Activated CD4-positive, alpha-beta T cell treated with anti-CD3 and anti-CD28 coated beads for 36 hours (primary cell): ENCODE measurements around the gene SMOC1. TPM values are rescaled to one million over a fixed set of nuclear protein-coding genes. Genes with fewer than 3 reads are reported as not detected.

Experiments
- ATAC-seq: fragments of 200-7000 bp; cut with Tn5 transposase; one replicate; pipeline ENCODE4 v1.10.0; 2021; ENCODE audit warnings: mild to moderate bottlenecking, moderate library complexity
- CTCF ChIA-PET: fragments of 350-600 bp; sonication (Branson Sonifier 250); formaldehyde crosslinking; loops from one replicate; lab custom pipeline; 2021; ENCODE audit warnings: antibody characterized with exemption; lab: Charles Lee
- POLR2A ChIA-PET: fragments of 350-600 bp; sonication (Branson Sonifier 250); formaldehyde crosslinking; loops from one replicate; lab custom pipeline; 2021; ENCODE audit warnings: antibody characterized with exemption, inconsistent platforms; lab: Charles Lee
- DNase-seq: peaks from one replicate; pipeline ENCODE4 v3.0.0-alpha.2; 2020
- H3K27ac Mint-ChIP-seq: one replicate; pipeline ENCODE4 v1.8.0; 2021; ENCODE audit warnings: mixed read lengths
- H3K27me3 Mint-ChIP-seq: one replicate; pipeline ENCODE4 v1.8.0; 2021; ENCODE audit warnings: mixed read lengths
- H3K36me3 Mint-ChIP-seq: one replicate; pipeline ENCODE4 v1.8.0; 2021; ENCODE audit warnings: low read depth, mixed read lengths
- H3K4me1 Mint-ChIP-seq: one replicate; pipeline ENCODE4 v1.8.0; 2021; ENCODE audit warnings: mixed read lengths
- H3K4me3 Mint-ChIP-seq: one replicate; pipeline ENCODE4 v1.8.0; 2021; ENCODE audit warnings: mild to moderate bottlenecking, moderate library complexity, mixed read lengths
- H3K9me3 Mint-ChIP-seq: one replicate; pipeline ENCODE4 v1.8.0; 2021; ENCODE audit warnings: low read depth, mixed read lengths
- intact Hi-C, 2 experiments: fragments of 100-400 bp; cut with DNase I in 1 of 2; cut with micrococcal nuclease in 1 of 2; formaldehyde crosslinking; loops; one replicate each; pipeline versions ENCODE4 v1.14.2 to v1.15.1; 2022 to 2024; cut with DNase I, micrococcal nuclease
- total RNA-seq, 2 experiments: library from RNA; stranded (reverse); gene quantifications; one replicate each; pipeline ENCODE4 v1.2.3, GENCODE V29; 2021

SMOC1 gene
- total RNA-seq, 2 experiments from 2014 or later, result not detected

DNA sequence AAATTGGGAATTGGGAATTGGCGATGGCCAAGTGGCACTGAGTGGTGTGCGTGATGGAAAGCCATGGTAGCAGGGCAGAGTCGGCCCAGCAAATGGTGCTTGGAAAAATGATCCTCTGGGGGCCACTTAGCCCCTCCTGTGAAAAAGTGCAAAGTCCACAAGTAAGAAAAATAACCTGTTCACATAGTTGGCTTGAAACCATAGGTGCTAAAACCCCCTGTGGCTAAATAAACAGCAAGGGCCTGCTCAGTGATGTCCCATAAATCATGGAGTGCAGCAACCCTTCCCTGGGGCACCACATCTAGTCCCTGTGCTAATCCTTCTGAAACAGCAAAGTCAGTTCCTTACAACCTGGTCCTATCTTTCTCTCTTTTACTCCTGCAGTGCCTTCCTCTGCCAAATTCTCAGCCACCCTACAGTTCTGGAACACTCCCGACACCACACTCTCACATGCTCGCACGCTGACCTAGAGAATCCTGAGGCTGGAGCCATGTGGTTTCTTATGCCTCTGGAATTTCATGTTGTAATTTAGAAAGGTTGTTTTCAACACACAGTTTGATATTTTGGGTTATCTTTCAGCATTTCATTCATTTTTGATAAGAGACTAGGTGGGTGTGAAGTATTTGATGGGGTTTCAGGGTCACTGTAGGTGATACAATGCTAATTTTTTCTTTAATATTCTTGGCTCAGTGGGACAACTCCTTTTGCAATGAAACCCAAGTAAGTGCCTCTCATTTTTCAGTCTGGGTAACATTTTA is 123.6 kb downstream of the SMOC1 start:
- Mint-ChIP-seq H3K27ac (no peak overlapping the region), H3K36me3 (no peaks in the 10 kb centered on the region), H3K4me1 (no peaks in the 10 kb centered on the region), H3K4me3 (no peak overlapping the region), H3K27me3 (peaks cover 12% of the 10 kb centered on the region), H3K9me3 (no peaks in the 10 kb centered on the region)
- ChIA-PET POLR2A (no interaction called here), CTCF (interaction anchor here (0.7 kb wide), 1 partner anchor 1090 kb away, joined by 3 read pairs; no protein-coding TSS in a partner anchor)
- no peak for DNase-seq
- intact Hi-C loops, result no loop called here
- no peak for ATAC-seq

DNA sequence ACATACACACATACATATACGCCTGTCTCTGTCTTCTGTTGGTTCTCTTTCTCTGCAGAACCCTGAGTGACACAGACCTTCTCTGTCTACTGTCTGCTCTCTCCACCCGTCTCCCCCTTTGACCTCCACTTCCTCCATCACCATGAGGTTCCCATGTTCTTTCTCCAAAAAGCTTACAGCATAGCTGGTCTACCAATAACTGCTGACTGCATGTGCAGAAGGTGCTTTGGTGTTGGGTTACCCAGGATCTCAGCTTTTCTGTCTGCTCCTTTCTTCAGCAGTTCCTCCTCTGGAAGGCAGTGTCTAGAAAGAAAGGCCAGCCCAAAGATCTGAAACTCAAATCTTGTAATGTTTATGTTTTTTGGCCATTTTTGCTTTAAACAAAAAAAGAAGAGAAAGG is 125.6 kb downstream of the SMOC1 start:
- Mint-ChIP-seq H3K4me1 (no peaks in the 10 kb centered on the region), H3K27ac (no peak overlapping the region), H3K36me3 (no peaks in the 10 kb centered on the region), H3K9me3 (no peaks in the 10 kb centered on the region), H3K4me3 (no peak overlapping the region), H3K27me3 (peaks cover 5% of the 10 kb centered on the region)
- ChIA-PET POLR2A (no interaction called here), CTCF (no interaction called here)
- DNase-seq, result no peak
- ATAC-seq, result no peak
- intact Hi-C loops, result no loop called here

DNA sequence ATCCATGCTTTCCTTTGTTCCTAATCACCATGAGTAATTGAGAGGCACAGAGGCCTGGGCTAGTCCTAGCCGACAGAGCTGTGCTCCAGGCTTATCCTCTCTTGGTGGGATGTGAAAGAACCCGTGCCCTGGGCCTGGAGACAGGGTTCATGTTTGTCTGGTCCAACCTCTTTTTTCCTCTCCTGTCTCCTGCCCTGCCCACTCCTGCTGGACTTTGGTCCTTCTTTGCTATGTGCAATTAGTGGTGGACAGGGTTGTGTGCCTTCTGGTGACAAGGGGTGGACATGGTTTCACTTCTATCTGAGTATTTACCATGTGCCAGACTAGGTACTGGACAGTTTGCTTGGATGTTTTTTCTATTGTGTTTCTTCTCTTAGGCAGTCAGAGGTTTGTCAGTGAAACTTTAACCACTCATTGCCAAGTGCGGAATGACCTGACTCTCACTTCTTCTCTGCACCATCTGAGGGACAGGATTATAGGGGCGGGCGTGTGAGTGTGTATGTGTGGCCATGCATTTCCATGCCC is 126.1 kb downstream of the SMOC1 start:
- H3K9me3 Mint-ChIP-seq, result no peaks in the 10 kb centered on the region
- intact Hi-C loops, result no loop called here
- ChIA-PET CTCF (no interaction called here), POLR2A (interaction anchor here (0.6 kb wide), 1 partner anchor 17 kb away, joined by 3 read pairs; no protein-coding TSS in a partner anchor)
- H3K4me1 Mint-ChIP-seq, result no peaks in the 10 kb centered on the region
- H3K27ac Mint-ChIP-seq, result no peak overlapping the region
- ATAC-seq (no peak), DNase-seq (no peak)
- no peaks in the 10 kb centered on the region for H3K27me3 Mint-ChIP-seq
- H3K36me3 Mint-ChIP-seq, result no peaks in the 10 kb centered on the region
- H3K4me3 Mint-ChIP-seq, result no peak overlapping the region

DNA sequence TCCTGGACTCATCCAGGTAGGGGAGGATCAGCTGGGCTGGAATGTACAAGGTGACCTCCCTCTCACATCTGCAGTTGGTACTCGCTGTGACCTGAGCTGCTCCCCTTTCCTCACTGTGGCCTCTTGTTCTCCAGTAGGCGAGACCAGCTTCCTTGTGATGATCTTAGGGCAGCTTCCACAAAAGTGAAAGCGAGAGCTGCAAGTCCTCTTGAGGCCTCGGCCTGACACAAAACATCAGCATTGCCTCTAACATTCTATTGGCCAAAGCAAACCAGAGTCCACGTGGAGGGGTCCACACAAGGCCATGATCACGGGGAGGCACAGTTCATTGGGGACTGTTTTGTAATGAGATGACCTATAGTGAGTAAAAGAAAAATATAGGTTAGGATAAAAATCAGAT is 127.5 kb downstream of the SMOC1 start:
- ATAC-seq (no peak), DNase-seq (no peak)
- ChIA-PET CTCF (interaction anchor here (0.9 to 2.0 kb wide), 3 partner anchors 21 to 188 kb away, joined by 3 to 9 read pairs (median 3); no protein-coding TSS in a partner anchor), POLR2A (no interaction called here)
- Mint-ChIP-seq H3K9me3 (no peaks in the 10 kb centered on the region), H3K4me3 (no peak overlapping the region), H3K27ac (no peak overlapping the region), H3K36me3 (no peaks in the 10 kb centered on the region), H3K27me3 (no peaks in the 10 kb centered on the region), H3K4me1 (no peaks in the 10 kb centered on the region)
- intact Hi-C loops, result no loop called here

DNA sequence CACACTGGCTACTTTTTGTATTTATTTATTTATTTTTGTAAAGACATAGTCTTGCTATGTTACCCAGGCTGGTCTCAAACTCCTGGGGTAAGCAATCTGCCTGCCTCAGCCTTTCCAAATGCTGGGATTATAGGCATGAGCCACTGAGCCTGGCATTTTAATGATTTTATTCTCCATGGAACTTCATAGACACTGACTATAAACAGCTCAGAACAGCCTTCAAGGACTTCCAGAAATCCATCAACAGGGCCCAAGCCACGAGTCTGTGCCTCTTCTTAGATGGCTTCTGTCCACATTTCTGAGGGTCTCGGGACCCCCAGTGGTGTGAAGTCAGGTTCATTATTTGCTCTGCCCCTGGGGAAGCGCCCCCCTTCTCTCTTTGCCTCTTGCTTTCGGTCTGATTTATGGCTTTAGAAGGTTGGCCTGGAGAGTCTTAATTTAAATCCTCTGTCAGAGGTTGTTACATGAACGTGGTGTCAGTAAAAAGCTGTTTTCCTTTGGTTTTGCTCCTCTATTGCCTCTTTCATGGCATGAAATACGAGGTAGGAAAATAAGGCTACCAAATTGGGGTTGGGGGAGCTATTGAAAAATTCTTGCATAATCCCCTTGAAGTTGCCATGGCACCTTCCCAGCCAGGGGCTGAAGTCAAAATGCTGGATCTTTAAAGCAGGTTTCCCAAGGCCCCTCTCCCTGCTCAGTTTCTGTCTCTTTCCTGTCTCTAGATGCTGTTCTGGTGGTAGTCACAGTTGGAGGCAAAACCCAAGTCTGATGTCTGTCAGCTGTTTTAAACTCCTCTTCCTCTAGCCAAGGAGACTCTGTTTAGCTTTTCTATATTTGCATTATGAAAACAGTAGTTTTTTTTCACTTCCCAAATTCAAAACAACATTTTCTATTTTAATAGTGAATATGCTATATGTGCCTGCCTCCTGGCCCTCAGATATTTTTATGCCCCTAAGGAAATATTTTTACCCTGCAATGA is 129.4 kb downstream of the SMOC1 start:
- Mint-ChIP-seq H3K27ac (no peak overlapping the region), H3K4me1 (no peaks in the 10 kb centered on the region), H3K4me3 (no peak overlapping the region), H3K36me3 (no peaks in the 10 kb centered on the region), H3K27me3 (peaks cover 3% of the 10 kb centered on the region), H3K9me3 (no peaks in the 10 kb centered on the region)
- ChIA-PET CTCF (interaction anchor here (0.5 to 2.0 kb wide), 9 partner anchors 17 to 137 kb away, joined by 3 to 9 read pairs (median 3); no protein-coding TSS in a partner anchor), POLR2A (no interaction called here)
- DNase-seq (no peak), ATAC-seq (no peak)
- intact Hi-C loops, result no loop called here

DNA sequence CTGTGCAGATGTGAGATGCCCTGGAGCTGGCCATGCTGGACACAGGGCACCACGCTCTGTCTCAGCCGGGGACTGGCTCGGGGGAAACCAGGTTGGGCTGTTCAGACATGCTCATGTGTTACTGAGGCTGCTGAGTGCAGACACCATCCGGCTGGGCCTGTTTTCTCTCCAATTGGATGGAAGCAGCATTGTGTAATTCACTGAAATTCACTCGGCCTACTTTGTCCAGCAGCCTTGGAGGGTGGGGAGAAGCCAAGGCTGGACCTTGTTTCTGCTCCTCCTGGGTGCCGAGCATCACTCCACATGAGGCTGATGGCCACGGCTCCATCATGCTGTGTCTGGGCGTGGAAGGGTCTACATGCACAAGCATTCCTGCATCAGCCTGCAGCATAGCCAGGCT is 130.7 kb downstream of the SMOC1 start:
- DNase-seq (no peak), ATAC-seq (no peak)
- H3K27me3 Mint-ChIP-seq, result peaks cover 6% of the 10 kb centered on the region
- H3K9me3 Mint-ChIP-seq, result no peaks in the 10 kb centered on the region
- ChIA-PET POLR2A (no interaction called here), CTCF (no interaction called here)
- no peaks in the 10 kb centered on the region for H3K36me3 Mint-ChIP-seq
- intact Hi-C loops, result loop anchor here in 1 of 2 experiments (5.0 kb wide), 1 partner anchor 193 kb away; no protein-coding TSS in a partner anchor
- H3K4me1 Mint-ChIP-seq, result no peaks in the 10 kb centered on the region
- H3K27ac Mint-ChIP-seq, result no peak overlapping the region
- no peak overlapping the region for H3K4me3 Mint-ChIP-seq

DNA sequence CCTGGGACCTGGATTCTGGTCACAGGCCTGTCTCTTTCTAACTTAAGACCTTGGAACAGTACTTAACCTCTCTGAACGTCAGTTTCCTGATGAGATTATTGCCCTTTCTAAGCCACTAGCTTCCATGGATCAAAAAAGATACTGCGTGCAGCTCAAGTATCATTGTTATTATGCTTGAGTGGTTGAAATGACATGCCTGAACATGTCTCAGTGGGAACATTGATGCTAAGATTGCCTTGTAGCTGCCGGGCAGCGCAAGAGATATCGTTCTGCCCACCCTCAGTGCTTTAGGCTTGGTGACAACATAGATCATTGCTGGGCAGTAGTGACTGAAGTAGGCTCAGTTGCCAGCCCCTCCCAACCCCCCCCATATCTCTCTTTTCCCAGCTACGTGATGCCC is 131.9 kb downstream of the SMOC1 start:
- no peaks in the 10 kb centered on the region for H3K36me3 Mint-ChIP-seq
- intact Hi-C loops, result loop anchor here in 1 of 2 experiments (5.0 kb wide), 1 partner anchor 194 kb away; no protein-coding TSS in a partner anchor
- CTCF ChIA-PET, result no interaction called here
- ATAC-seq (no peak), DNase-seq (no peak)
- POLR2A ChIA-PET, result interaction anchor here (0.6 kb wide), 1 partner anchor 48 kb away, joined by 3 read pairs; no protein-coding TSS in a partner anchor
- H3K4me1 Mint-ChIP-seq, result no peaks in the 10 kb centered on the region
- H3K9me3 Mint-ChIP-seq, result no peaks in the 10 kb centered on the region
- H3K27ac Mint-ChIP-seq, result no peak overlapping the region
- H3K27me3 Mint-ChIP-seq, result peaks cover 9% of the 10 kb centered on the region
- no peak overlapping the region for H3K4me3 Mint-ChIP-seq

DNA sequence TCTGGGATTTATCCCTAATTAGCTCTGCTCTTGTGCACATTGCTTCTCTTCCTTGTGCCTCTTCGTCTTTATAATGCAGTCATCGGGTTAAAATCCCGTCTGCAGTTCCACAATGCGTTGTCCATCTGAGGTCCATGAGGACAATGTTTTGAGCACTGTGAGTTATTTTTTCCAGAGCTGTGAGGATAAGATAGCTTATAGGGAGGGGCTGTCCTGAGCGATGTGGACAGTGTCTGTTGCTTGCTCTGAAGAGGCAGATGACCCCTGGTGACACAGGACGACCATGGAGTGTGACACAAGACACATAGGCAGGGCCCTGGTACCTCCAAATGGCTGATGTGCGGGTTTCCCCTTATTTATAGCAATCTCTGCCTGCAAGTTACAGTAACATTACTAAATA is 132.5 kb downstream of the SMOC1 start:
- H3K4me1 Mint-ChIP-seq, result no peaks in the 10 kb centered on the region
- CTCF ChIA-PET, result interaction anchor here (0.7 to 1.0 kb wide), 2 partner anchors 24 to 205 kb away, joined by 3 to 6 read pairs; no protein-coding TSS in a partner anchor
- no peaks in the 10 kb centered on the region for H3K9me3 Mint-ChIP-seq
- H3K36me3 Mint-ChIP-seq, result no peaks in the 10 kb centered on the region
- no peak overlapping the region for H3K4me3 Mint-ChIP-seq
- intact Hi-C loops, result loop anchor here in 1 of 2 experiments (5.0 kb wide), 1 partner anchor 194 kb away; no protein-coding TSS in a partner anchor
- H3K27ac Mint-ChIP-seq, result no peak overlapping the region
- ATAC-seq, result no peak
- peaks cover 9% of the 10 kb centered on the region for H3K27me3 Mint-ChIP-seq
- DNase-seq, result no peak
- POLR2A ChIA-PET, result interaction anchor here (0.6 kb wide), 1 partner anchor 49 kb away, joined by 3 read pairs; no protein-coding TSS in a partner anchor

DNA sequence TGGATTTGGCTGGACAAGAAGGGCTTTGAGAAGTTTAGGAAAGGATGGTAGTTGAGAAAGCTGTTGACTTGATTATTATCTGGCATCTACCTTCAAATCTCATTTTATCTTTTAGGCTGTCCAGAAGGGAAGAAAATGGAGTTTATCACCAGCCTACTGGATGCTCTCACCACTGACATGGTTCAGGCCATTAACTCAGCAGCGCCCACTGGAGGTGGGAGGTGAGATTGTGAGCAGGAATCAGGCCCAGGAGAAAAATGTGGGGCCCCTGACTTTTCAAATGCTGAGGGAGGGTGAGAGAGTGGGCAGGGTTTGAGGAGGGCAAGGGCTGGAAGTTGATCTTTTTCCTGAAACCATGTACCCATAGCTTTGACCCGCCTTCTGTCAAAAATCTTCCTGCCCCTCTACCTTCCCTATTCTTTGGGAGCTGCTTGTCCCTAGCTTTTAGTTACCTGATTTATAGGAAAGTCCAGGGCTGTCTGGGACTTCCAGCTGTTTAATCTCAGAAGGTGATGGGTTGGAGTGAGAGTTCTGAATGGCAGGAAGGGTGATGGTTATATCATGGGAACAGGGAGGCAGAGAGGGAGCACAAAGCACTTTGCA is 134.2 kb downstream of the SMOC1 start:
- Mint-ChIP-seq H3K9me3 (no peaks in the 10 kb centered on the region), H3K4me1 (peaks cover 5% of the 10 kb centered on the region), H3K27me3 (peaks cover 15% of the 10 kb centered on the region), H3K4me3 (no peak overlapping the region), H3K36me3 (no peaks in the 10 kb centered on the region), H3K27ac (no peak overlapping the region)
- CTCF ChIA-PET, result interaction anchor here (0.6 to 2.2 kb wide), 10 partner anchors 15 to 369 kb away, joined by 3 to 19 read pairs (median 3); no protein-coding TSS in a partner anchor
- POLR2A ChIA-PET, result no interaction called here
- DNase-seq, result peak; percentile 77
- peak; percentile 49 for ATAC-seq
- intact Hi-C loops, result loop anchor here (1.0 to 5.0 kb wide), 2 partner anchors 195 to 196 kb away; no protein-coding TSS in a partner anchor

DNA sequence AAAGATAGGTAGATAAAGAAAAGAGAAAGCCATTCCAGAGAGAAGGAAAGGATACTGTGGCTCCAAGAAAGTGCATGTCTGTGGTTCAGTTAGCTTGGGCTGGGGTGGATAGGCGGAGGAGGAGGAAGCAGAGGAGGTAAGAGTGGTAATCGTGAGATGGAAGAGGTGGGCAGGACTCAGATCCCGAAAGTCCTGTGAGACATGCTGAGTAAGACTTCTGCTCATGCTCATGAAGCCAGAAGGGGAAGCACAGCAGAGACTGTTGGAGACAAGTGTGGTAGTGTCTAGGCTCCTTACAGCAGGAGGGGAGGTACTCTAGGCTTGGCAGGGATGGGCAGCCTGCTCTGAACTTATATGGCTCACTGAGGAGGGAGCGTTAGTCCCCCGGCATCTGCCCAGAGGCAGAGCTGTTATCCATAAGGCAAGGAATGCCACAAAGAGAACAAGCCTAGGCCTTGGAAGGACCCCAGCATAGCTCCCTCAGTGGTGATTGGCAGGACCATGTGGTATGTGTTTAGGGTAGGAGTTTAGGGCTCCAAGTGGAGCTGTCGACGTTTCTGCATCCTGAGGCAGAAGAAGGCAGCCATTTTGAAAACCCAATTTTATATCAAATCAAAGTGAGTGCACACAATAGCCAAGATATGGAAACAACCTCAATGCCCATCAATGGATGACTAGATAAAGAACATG is 135.3 kb downstream of the SMOC1 start:
- Mint-ChIP-seq H3K4me3 (no peak overlapping the region), H3K9me3 (no peaks in the 10 kb centered on the region), H3K27me3 (peaks cover 15% of the 10 kb centered on the region), H3K4me1 (peaks cover 12% of the 10 kb centered on the region), H3K36me3 (no peaks in the 10 kb centered on the region), H3K27ac (no peak overlapping the region)
- POLR2A ChIA-PET, result no interaction called here
- ATAC-seq, result no peak
- CTCF ChIA-PET, result interaction anchor here (0.9 to 2.2 kb wide), 7 partner anchors 9 to 198 kb away, joined by 3 to 19 read pairs (median 3); no protein-coding TSS in a partner anchor
- intact Hi-C loops, result loop anchor here in 1 of 2 experiments (5.0 kb wide), 1 partner anchor 197 kb away; no protein-coding TSS in a partner anchor
- DNase-seq, result no peak
